Muscle layer of colon (tissue), 2 donors: ENCODE measurements around the gene FUT6.
"Not testable (repeated sequence)": the region's sequence is repeated elsewhere in the genome, so short reads cannot be mapped to it uniquely, and the experiment has no call there.

Source experiments
- H3K27ac ChIP-seq: one replicate; pipeline ENCODE4 v1.7.0; 2013; ENCODE audit warnings: low read depth, mild to moderate bottlenecking, low read length, moderate library complexity
- H3K27me3 ChIP-seq, 2 donors: one replicate each; pipeline ENCODE4 v1.7.0; 2013; ENCODE audit warnings: low read length in 2 of 2, mild to moderate bottlenecking in 2 of 2; ENCODE audit not compliant: insufficient read depth in 2 of 2, control insufficient read depth in 1 of 2
- H3K36me3 ChIP-seq: one replicate; pipeline ENCODE4 v1.7.0; 2013; ENCODE audit warnings: mild to moderate bottlenecking, low read length; ENCODE audit not compliant: insufficient read depth
- H3K4me1 ChIP-seq: one replicate; pipeline ENCODE4 v1.7.0; 2013; ENCODE audit warnings: mild to moderate bottlenecking, low read length; ENCODE audit not compliant: insufficient read depth
- H3K4me3 ChIP-seq, 2 donors: one replicate each; pipeline ENCODE4 v1.7.0; 2013; ENCODE audit warnings: low read length in 2 of 2, low read depth in 1 of 2, mild to moderate bottlenecking in 1 of 2, moderate library complexity in 1 of 2
- H3K9ac ChIP-seq: one replicate; pipeline ENCODE4 v1.7.0; 2013; ENCODE audit warnings: low read length
- H3K9me3 ChIP-seq: one replicate; pipeline ENCODE4 v1.7.0; 2013; ENCODE audit warnings: mild to moderate bottlenecking, low read length
- donor health status: abdominal sarcoma.
- donor health status: Adenocarcinoma of cecum.

FUT6 gene

DNA sequence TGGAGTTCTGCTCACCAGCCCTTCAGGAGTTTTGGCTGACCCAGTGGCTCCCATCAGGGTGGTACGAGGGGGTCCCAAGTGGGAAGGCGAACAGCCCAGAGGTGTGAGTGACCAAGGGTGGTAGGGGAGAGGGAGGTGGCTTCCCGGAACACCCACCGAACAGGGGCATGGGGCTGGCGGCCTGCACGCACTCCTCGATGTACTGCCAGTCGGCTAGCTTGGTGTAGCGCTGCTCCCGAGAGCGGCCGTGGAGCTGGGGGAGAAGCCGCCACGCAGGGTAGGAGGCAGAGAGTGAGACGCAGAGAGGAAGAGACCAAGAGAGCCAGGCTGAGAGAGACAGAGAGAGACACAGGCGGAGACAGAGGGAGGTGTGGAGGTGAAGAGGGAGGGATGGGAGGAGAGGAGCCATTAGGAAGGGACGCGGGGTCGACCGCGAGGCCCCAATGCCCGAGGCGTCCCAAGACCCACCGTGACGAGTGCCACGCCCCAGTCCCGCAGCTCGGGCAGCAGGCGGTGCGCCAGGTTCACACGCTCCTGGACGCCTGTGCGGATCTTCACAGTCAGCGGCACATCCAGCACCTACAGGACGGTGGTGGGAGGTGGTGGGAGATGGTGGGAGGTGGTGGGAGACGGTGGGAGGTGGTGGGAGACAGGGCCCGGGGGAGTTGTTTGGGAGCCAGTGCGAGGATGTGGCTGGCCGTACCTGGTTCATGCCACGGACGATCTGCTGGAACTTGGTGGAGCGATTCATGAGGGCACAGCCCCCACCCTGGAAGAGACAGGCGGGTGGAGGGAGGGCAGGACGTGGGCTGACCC is 52.7 kb downstream of the FUT6 start:
- no peak overlapping the region for H3K27ac ChIP-seq
- H3K27me3 ChIP-seq, result no peaks in the 10 kb centered on the region
- H3K4me1 ChIP-seq, result peaks cover 9% of the 10 kb centered on the region
- H3K4me3 ChIP-seq, result no peak overlapping the region
- no peak overlapping the region for H3K9ac ChIP-seq
- no peaks in the 10 kb centered on the region for H3K9me3 ChIP-seq
- peaks cover 45% of the 10 kb centered on the region for H3K36me3 ChIP-seq

DNA sequence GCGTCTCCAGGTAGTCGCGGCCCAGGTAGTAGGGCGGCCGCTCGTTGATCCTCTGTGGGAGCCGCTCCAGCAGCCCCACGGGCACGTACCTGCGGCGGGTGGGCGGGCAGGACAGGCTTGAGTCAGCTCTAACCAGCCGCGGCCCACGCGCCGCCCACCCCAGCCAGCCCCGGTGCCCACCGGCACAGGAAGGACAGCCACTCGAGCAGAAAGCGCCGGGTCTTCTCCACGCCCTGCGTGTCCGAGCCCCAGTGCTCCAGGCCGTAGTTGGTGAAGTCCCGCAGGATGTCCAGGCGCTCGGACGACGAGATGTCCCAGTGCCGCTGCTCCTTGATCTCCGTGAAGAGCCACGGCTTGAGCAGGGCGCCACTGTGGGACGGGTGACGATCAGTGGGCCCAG is 54.1 kb downstream of the FUT6 start:
- Histone ChIP-seq H3K9me3 (no peaks in the 10 kb centered on the region), H3K4me1 (peaks cover 9% of the 10 kb centered on the region), H3K9ac (no peak overlapping the region), H3K27me3 (no peaks in the 10 kb centered on the region), H3K27ac (no peak overlapping the region), H3K36me3 (peaks cover 45% of the 10 kb centered on the region), H3K4me3 (no peak overlapping the region)

DNA sequence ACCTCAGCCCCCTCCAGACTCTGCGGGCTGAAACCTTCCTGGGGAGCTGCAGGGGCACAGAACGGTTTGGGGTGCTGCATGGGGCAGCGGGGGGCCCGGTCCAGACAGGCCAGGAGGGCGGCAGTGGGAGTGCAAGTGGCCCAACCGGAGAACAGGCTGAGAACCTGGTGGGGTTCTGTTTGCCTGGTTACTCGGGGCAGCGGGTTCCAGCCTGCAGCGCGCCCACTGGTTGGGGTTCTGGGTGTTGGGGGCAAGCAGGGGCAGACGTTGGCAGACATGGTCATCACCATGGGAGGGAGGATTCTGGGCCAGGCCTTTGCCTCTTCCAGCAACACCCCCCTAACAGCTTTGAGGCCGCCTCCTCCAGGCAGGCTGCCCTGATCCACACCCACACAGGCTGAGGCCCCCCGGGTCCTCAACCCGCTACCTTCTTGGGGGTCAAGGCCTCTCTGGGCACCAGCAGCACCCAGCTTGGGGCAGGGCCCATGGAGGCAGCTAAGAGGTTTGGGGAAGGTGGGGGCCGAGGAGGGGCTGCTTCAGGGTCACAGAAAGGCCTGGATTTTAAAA is 54.8 kb downstream of the FUT6 start, which contains the start of gene PRR22:
Gene PRR22, minus strand, starts transcription at position 166 of the 567 bp plus-strand sequence. Its CDS starts 86 bp downstream, at position 80.
- Histone ChIP-seq H3K9ac (no peak within 1 kb of the TSS), H3K4me3 (no peak within 1 kb of the TSS), H3K27me3 (no peaks in the 10 kb centered on the region), H3K4me1 (peaks cover 2% of the 10 kb centered on the region), H3K9me3 (no peaks in the 10 kb centered on the region), H3K27ac (no peak within 1 kb of the TSS), H3K36me3 (peaks cover 39% of the 10 kb centered on the region)

DNA sequence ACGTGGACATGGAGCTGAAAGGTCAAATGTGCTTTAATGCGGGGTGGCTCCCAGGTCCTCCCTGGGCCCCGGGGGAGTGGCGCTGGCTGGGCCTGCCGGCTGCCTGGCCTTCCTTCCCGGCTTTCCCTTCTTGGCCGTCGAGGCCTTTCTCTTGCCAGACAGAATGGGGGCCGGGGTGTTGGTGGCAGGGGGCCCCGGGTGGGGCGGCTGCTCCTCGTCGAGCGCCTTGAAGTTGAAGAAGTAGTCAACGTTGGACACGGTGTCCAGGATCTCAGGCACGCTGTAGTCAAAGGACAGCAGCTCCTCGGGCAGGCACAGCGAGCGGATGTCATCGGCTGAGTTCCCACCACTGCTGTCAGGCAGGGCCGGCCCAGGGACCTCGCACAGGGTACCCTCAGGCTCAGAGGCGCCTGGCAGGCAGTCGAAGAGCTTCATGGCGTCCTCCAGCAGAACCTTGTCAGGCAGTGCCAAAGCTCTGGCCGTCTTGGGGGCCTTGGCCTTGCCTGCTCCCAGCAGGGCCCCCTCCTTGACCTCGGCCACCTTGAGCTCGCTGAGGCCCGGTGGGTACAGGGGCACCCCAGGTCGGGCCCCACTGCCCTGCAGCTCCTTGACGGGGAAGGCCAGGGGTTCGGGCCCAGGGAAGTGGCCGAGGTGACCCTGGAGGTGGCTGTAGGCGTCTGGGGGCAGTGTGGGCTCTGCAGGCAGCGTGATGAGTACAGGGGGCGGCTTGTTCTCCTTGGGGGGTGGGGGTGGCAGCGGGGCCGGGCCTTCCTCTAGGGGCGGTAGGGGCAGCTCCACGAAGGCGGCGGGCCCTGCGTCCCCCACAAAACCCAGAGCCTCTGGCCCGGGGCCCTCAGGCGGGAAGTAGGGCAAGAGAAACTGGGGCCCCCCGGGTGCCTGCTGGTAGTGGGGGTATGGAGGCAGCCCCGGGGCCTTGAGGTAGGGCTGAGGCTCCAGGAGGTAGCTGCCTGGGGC is 56.3 kb downstream of the FUT6 start:
- Histone ChIP-seq H3K4me3 (no peak overlapping the region), H3K4me1 (no peaks in the 10 kb centered on the region), H3K9ac (no peak overlapping the region), H3K36me3 (peaks cover 26% of the 10 kb centered on the region), H3K9me3 (no peaks in the 10 kb centered on the region), H3K27ac (no peak overlapping the region), H3K27me3 (no peaks in the 10 kb centered on the region)

DNA sequence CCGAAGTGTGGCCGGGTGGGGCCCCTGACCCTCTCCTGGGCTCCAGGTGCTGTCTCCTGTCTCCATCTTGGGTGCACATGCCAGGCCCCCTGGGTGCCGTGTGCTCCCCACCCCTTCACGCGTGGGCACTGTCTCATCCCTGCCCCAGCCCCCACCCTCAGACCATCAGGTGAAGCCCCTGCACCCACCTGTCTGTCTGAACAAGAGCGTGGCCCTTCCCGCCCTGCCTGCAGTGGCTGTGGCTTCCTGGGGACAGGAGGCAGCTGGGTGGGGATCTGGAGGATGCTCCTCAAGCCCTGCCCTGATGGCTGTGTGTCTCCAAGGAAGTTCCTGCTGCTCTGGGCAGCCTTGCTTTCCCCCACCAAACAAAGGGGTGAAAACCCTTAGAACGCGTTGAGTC is 57.2 kb downstream of the FUT6 start:
- Histone ChIP-seq H3K27ac (no peak overlapping the region), H3K9ac (no peak overlapping the region), H3K4me3 (no peak overlapping the region), H3K9me3 (no peaks in the 10 kb centered on the region), H3K4me1 (no peaks in the 10 kb centered on the region), H3K36me3 (peaks cover 17% of the 10 kb centered on the region), H3K27me3 (no peaks in the 10 kb centered on the region)

DNA sequence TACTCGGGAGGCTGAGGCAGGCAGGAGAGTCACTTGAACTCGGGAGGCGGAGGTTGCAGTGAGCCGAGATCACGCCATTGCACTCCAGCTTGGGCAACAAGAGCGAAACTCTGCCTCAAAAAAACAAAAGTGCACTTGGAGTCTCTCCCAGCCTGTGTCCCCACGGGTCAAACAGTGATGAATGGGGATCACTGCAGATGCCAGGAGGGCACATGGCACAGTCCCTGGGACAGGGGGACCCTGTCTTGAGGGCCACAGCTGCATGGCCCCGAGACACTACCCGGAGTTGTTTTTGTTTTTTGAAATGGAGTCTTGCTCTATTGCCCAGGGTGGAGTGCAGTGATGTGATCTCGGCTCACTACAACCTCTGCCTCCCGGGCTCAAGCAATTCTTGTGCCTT is 58.6 kb downstream of the FUT6 start:
- H3K27ac ChIP-seq, H3K36me3 ChIP-seq: not testable (repeated sequence)

More for the DNA sequence above, 58.6 kb downstream of the FUT6 start:
- not testable (repeated sequence) for H3K9ac ChIP-seq, H3K4me1 ChIP-seq, H3K27me3 ChIP-seq, H3K4me3 ChIP-seq, H3K9me3 ChIP-seq
